K562 (cell line): ENCODE data around the gene B4GALNT4. TPM values are rescaled to one million over a fixed set of nuclear protein-coding genes. Genes with fewer than 3 reads are reported as not detected.
"Not testable (repeated sequence)": the region's sequence is repeated elsewhere in the genome, so short reads cannot be mapped to it uniquely, and the experiment has no call there.

Source experiments
- BRD4 ChIP-seq: fragments of 200-600 bp; sonication (generic); IDR thresholded peaks from 2 replicates; pipeline ENCODE4 v1.6.1; 2017; ENCODE audit warnings: inconsistent platforms
- CBFA2T3 ChIP-seq: fragments of 450-650 bp; IDR thresholded peaks from 2 replicates; pipeline ENCODE4 v1.6.1; 2017
- DACH1 ChIP-seq: fragments of 450-650 bp; IDR thresholded peaks from 2 replicates; pipeline ENCODE4 v1.6.1; 2018; ENCODE audit not compliant: partially characterized antibody
- EP400 ChIP-seq: fragments of 450-650 bp; IDR thresholded peaks from 2 replicates; pipeline ENCODE4 v1.6.1; 2017; ENCODE audit warnings: antibody characterized with exemption, mild to moderate bottlenecking, moderate library complexity
- GATA2 ChIP-seq: sonication (generic); formaldehyde crosslinking; IDR thresholded peaks from 2 replicates; pipeline ENCODE4 v1.4.0; 2020; ENCODE audit warnings: mild to moderate bottlenecking, missing genetic modification reagents
- MTA3 ChIP-seq: fragments of 450-650 bp; formaldehyde crosslinking; IDR thresholded peaks from 2 replicates; pipeline ENCODE4 v1.6.1; 2017; ENCODE audit warnings: mild to moderate bottlenecking, borderline replicate concordance
- NFIC ChIP-seq: fragments of 450-650 bp; IDR thresholded peaks from 2 replicates; pipeline ENCODE4 v1.6.1; 2017; ENCODE audit warnings: mild to moderate bottlenecking, inconsistent platforms
- NR2C1 ChIP-seq, 2 experiments: fragments of 450-650 bp; IDR thresholded peaks; 2 replicates each; pipeline ENCODE4 v1.6.1; 2017; ENCODE audit warnings: mild to moderate bottlenecking in 2 of 2, antibody characterized with exemption in 1 of 2, inconsistent platforms in 1 of 2, missing compliant biosample characterization in 1 of 2, missing genetic modification characterization in 1 of 2
- POLR2AphosphoS5 ChIP-seq: IDR thresholded peaks from 2 replicates; pipeline ENCODE4 v1.6.1; 2011; ENCODE audit warnings: mild to moderate bottlenecking, low read depth, low read length, moderate library complexity; ENCODE audit not compliant: control insufficient read depth, insufficient read depth
- RAD51 ChIP-seq: fragments of 450-650 bp; IDR thresholded peaks from 2 replicates; pipeline ENCODE4 v1.7.1; 2016; ENCODE audit warnings: low read depth, mild to moderate bottlenecking, borderline replicate concordance
- ZNF589 ChIP-seq: fragments of 200-800 bp; sonication (Bioruptor generic); IDR thresholded peaks from 2 replicates; pipeline ENCODE4 v1.6.1; 2016; ENCODE audit warnings: low read depth, missing genetic modification characterization, missing compliant biosample characterization
- ZNF766 ChIP-seq: fragments of 200-800 bp; sonication (Bioruptor generic); conservative IDR thresholded peaks from 2 replicates; pipeline ENCODE4 v1.6.1; 2016; ENCODE audit warnings: missing genetic modification characterization, missing compliant biosample characterization
- polyA plus RNA-seq, 8 experiments: library from polyadenylated mRNA; depleted of rRNA in 4 of 8; stranded (reverse) in 5 of 8; unstranded in 3 of 8; fragments of >200 nt; fragmentation: Nextera tagmentation in 2 of 8; fragmentation: Illumina TruSeq in 1 of 8; extraction: Ambion mirVana in 2 of 8; extraction: Trizol in 1 of 8; gene quantifications; 2 replicates each; pipeline versions ENCODE4 v1.2.1 to v1.2.3, GENCODE V29; 2011 to 2014; ENCODE audit warnings: inconsistent platforms in 1 of 8, missing spikeins in 1 of 8
- total RNA-seq, 7 experiments: library from RNA; depleted of rRNA in 6 of 7; stranded (reverse); fragments of >200 nt in 6 of 7; fragmentation: Illumina TruSeq in 2 of 7; extraction: Trizol in 2 of 7; gene quantifications; 2 replicates each; pipeline versions ENCODE4 v1.2.1 to v1.2.3, GENCODE V29; 2011 to 2021; ENCODE audit warnings: low replicate concordance in 1 of 7
- TF ChIP-seq, protein P1 (sequence below): fragments of 450-650 bp; formaldehyde crosslinking; IDR thresholded peaks from 2 replicates; pipeline ENCODE4 v1.4.0; 2020; ENCODE audit warnings: mild to moderate bottlenecking, mixed read lengths
- TF ChIP-seq, protein P2 (sequence below), 2 experiments: fragments of 250-450 bp in 1 of 2; fragments of 450-650 bp in 1 of 2; sonication (Bioruptor Pico) in 1 of 2; IDR thresholded peaks; 2 replicates each; pipeline versions ENCODE4 v1.6.1 to v1.8.0; 2016 to 2021; ENCODE audit warnings: mild to moderate bottlenecking in 2 of 2, moderate library complexity in 2 of 2, missing compliant biosample characterization in 1 of 2, missing genetic modification characterization in 1 of 2
- TF ChIP-seq, protein P3 (sequence below): sonication (generic); IDR thresholded peaks from 2 replicates; pipeline ENCODE4 v1.6.1; 2016
- TF ChIP-seq, protein P4 (sequence below): IDR thresholded peaks from 2 replicates; pipeline ENCODE4 v1.6.1; 2014; ENCODE audit warnings: antibody characterized with exemption
- TF ChIP-seq, protein P5 (sequence below), 2 experiments: fragments of 450-650 bp in 1 of 2; sonication (generic) in 1 of 2; formaldehyde crosslinking in 1 of 2; IDR thresholded peaks in 1 of 2; conservative IDR thresholded peaks in 1 of 2; 2 replicates each; pipeline versions ENCODE4 v1.6.1 to v1.8.1; 2016 to 2023; ENCODE audit warnings: mild to moderate bottlenecking in 2 of 2, moderate library complexity in 2 of 2, inconsistent platforms in 1 of 2, missing genetic modification reagents in 1 of 2

The B4GALNT4 gene
- total and polyA plus RNA-seq, 9 of the 15 experiments (the other 6 are each of a cell fraction or from before 2014, with no cell fraction given): 0.20 to 37.1 (median 10.8) TPM; not detected in 1

DNA sequence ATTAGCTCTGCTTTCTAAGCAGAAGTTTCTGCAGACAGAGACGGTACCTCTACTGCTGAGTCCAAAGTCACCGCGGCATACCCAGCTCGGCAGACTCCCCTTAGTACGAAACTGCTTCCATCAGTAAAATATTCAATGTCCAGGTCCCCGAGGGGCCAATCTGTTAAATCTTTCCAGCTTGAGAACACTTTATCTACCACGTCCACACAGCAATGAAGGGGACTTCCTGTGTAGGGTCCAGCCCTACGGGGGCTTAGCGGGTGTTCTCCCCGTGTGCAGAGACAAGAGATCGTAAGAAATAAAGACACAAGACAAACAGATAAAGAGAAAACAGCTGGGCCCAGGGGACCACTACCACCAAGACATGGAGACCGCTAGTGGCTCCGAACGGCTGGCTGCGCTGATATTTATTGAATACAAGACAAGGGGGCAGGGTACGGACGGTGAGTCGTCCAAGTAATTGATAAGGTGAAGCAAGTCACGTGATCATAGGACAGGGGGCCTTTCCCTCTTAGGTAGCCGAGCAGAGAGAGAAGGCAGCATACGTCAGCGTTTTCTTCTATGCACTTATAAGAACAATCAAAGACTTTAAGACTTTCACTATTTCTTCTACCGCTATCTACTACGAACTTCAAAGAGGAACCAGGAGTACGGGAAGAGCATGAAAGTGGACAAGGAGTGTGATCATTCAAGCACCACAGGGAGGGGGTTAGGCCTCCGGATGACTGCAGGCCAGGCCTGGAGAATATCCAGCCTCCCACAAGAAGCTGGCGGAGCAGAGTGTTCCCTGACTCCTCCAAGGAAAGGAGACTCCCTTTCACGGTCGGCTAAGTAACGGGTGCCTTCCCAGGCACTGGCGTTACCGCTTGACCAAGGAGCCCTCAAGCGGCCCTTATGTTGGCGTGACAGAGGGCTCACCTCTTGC lies 44.4 kb upstream of the B4GALNT4 start (continued):
- TF ChIP-seq BRD4 (peak; percentile 74; the same call in 1 of the 2 replicates), DACH1 (peak; percentile 79), ZNF589 (peak; percentile 31; the same call in 1 of the 2 replicates), ZNF766 (CRISPR knock-in tag) (peak; percentile 73), NR2C1 (IDR thresholded peaks at IDR 0.05) (peak; percentile 39; the same call in 1 of the 2 replicates), MTA3 (0 out of 2 replicates have a peak, but pooled peaks have one; percentile 35), POLR2AphosphoS5 (peak; percentile 29; the same call in 1 of the 2 replicates), GATA2 (peak; percentile 43; the same call in 1 of the 2 replicates), NFIC (peak; percentile 36; the same call in 1 of the 2 replicates), RAD51 (peak; percentile 99), EP400 (peak; percentile 25), CBFA2T3 (peak; percentile 77)
- TF ChIP-seq, protein P1, sequence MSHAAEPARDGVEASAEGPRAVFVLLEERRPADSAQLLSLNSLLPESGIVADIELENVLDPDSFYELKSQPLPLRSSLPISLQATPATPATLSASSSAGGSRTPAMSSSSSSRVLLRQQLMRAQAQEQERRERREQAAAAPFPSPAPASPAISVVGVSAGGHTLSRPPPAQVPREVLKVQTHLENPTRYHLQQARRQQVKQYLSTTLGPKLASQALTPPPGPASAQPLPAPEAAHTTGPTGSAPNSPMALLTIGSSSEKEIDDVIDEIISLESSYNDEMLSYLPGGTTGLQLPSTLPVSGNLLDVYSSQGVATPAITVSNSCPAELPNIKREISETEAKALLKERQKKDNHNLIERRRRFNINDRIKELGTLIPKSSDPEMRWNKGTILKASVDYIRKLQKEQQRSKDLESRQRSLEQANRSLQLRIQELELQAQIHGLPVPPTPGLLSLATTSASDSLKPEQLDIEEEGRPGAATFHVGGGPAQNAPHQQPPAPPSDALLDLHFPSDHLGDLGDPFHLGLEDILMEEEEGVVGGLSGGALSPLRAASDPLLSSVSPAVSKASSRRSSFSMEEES (CRISPR knock-in tag): peak; percentile 99
- not testable (repeated sequence) for TF ChIP-seq NR2C1 (tag; IDR thresholded peaks at IDR 0.05)
- TF ChIP-seq, protein P2, sequence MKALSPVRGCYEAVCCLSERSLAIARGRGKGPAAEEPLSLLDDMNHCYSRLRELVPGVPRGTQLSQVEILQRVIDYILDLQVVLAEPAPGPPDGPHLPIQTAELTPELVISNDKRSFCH (CRISPR knock-in tag; IDR thresholded peaks at IDR 0.05): not testable (repeated sequence)
- TF ChIP-seq, protein P2 (tag; IDR thresholded peaks at IDR 0.05): peak; percentile 37; the same call in 1 of the 2 replicates
- TF ChIP-seq, protein P3, sequence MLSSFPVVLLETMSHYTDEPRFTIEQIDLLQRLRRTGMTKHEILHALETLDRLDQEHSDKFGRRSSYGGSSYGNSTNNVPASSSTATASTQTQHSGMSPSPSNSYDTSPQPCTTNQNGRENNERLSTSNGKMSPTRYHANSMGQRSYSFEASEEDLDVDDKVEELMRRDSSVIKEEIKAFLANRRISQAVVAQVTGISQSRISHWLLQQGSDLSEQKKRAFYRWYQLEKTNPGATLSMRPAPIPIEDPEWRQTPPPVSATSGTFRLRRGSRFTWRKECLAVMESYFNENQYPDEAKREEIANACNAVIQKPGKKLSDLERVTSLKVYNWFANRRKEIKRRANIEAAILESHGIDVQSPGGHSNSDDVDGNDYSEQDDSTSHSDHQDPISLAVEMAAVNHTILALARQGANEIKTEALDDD: peak; percentile 27; the same call in 1 of the 2 replicates
- TF ChIP-seq, protein P4, sequence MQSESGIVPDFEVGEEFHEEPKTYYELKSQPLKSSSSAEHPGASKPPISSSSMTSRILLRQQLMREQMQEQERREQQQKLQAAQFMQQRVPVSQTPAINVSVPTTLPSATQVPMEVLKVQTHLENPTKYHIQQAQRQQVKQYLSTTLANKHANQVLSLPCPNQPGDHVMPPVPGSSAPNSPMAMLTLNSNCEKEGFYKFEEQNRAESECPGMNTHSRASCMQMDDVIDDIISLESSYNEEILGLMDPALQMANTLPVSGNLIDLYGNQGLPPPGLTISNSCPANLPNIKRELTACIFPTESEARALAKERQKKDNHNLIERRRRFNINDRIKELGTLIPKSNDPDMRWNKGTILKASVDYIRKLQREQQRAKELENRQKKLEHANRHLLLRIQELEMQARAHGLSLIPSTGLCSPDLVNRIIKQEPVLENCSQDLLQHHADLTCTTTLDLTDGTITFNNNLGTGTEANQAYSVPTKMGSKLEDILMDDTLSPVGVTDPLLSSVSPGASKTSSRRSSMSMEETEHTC: peak; percentile 67; the same call in 1 of the 2 replicates
- TF ChIP-seq, protein P5, sequence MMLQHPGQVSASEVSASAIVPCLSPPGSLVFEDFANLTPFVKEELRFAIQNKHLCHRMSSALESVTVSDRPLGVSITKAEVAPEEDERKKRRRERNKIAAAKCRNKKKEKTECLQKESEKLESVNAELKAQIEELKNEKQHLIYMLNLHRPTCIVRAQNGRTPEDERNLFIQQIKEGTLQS (IDR thresholded peaks at IDR 0.05): peak; percentile 22; the same call in 1 of the 2 replicates
- TF ChIP-seq, protein P5 (CRISPR knock-in tag; conservative IDR thresholded peaks at IDR 0.05): not testable (repeated sequence)
